HG03342 (cell line): ENCODE measurements around the gene GTF3C1.

Experiments used
- ATAC-seq: cut with Tn5 transposase; IDR thresholded peaks from one replicate; pipeline ENCODE4 v1.9.1; 2021; ENCODE audit warnings: mild to moderate bottlenecking, moderate library complexity; ENCODE audit not compliant: unreplicated experiment

GTF3C1 gene

DNA sequence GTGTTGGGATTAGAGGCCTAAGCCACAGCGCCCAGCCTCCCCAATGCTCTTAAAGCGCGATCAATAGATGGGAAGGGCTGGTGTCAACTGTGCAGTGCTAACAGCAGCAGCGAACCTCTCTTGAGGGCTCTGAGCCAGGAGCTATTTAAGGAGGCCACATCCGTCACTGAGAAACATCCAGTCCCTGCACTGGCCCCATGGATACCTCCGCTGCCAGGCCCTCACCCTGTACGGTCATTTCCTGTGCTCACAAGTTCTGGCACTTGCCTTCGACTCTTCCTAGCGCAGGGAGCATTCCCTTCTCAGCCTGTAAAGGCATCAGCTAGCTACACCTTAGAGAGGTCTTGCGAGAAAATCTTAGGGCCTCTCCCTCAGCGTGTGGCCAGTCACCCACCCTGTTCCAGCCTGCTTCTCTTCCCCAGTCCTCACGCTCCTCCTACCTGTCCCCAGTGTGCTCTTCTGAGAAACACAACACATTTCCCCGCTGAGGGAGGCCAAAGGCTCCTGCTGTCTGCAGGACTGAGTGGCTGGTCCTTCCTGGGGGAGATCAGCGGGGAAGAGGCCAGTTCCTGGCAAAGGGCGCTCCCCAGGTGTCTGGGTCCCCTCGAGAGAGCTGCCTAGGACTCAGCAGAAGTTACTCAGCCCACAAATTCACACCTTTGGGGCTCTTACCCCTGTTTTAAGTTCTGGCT, 28.6 kb downstream of the GTF3C1 start:
- ATAC-seq = no peak

DNA sequence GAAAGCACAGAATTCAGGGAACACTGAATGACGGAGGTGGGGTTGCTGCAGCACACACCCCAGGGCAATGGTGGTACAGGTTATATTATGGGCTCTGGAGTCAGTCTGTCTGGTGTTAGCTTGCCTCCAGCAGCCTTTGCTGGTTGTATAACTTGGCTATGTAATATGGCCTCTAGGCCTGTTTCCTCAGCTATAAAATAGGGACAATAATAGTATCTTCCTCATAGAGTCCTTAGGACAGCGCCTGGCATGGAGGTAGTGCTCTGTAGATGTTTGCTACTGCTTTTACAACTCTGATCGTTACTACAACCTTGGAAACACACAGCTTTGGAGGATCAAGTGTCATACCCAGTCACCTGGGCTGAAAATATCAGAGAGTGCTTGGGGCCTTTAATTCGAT, 31.5 kb downstream of the GTF3C1 start:
- ATAC-seq = no peak

DNA sequence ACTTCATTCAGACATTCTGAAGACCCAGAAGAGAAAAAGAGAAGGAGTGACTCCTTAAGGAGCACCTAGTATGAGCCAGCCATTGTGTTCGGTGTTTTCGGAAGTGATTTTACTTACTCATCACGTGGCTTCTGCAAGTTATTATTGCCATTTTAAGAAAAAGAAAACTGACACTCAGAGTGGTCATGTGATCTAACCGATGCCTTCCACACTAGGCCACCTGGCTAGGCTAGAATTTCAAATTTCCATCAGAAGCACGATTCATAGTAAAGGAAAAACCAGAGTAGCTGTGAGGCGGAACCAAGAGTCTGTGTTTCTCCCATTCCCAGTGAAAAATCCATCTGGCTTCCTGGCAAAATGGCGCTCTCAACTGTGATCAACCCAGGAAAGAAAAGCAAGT, 32.0 kb downstream of the GTF3C1 start:
- no peak for ATAC-seq

DNA sequence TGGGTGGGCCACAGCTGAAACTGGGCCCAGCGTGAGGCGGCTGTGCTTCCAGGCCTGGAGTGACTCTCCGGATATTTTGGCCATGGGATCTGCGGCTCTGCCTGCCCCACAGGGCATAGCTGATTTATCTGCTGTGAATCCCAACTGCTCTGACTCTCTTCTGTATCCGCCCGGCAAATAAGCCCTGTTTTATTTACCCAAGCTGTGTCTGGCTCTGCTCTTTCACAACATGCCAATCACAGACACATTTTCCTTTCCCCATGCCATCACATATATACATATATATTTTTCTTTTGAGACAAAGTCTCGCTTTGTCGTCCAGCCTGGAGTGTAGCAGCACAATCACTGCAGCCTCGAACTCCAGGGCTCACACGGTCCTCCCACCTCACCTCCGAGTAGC, 33.3 kb downstream of the GTF3C1 start:
- ATAC-seq = no peak

DNA sequence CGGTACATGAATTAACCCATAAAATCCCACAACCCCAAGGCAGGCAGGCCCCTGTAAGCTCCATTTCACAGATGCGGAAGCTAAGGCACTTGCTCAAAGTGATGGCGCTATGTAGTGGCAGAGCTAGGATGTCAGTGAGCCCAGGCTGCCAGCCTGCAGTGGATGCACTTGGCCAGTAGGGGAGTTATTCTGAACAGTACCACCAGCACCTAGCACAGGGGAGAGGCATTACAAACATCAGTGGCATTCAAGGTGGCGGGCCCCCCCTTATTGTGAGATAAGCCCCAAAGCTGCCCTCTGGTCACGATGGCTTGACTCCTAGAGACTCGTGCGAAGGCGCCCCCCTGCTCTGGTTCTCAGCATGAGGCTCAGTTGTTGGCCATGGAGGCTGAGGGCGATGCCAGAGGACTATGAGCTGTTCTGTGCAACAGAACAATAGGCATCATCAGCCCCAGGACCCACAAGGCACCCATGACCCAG, 33.8 kb downstream of the GTF3C1 start:
- no peak for ATAC-seq

DNA sequence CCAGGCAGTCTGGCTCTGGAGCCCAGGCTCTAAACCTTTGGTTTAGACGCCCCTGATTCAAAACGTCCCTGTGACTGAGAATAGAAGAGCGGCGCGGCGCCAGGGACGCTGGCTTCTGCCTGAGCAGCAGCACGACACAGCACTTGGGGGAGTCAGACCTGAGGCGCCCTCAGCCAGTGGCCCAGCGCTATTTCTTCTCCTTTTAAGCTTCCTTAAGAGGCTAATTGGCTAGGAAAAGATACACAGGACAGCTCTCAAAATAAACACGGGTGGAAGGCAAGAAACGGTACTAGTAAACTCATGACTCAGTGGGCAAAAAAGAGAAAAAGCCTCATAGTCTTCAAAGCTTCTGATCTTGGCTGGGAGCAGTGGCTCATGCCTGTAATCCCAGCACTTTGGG, 34.9 kb downstream of the GTF3C1 start:
- no peak for ATAC-seq

DNA sequence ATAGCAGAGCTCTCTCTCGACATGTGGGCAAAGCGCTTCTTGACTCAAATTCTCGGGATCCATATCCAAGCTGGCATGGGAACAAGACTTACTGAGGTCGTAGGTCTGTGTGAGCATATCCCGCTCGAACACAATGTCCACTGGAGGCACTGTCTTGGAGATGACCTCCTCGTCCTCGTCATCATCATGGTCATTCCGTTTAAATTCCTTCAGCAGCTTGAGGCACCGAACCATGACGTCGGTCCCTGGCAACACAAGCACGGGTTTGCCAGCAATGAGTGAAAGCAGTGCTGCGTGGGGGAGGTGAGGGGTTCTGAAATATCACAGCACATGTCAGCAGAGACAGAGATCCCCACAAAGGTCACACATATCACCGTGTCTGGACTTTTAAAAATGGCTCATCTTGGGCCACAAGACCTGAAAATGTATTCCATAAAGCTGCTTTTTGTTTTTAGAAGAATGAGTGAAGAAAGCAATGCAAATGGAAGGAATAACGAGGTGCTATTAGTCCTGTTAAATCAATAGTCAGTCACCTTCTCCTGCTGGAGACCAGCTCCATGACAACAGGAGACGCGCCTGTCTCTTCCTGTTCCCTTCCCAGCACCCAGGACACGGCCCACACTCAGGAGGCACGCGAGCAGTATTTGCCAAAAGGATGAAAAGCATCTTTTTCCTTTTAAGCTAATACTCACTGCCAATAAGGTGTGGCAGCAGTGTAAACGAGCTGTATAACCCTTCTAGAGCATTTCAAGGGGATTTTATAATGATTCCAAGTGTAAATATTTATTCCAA, 37.9 kb downstream of the GTF3C1 start:
- no peak for ATAC-seq

DNA sequence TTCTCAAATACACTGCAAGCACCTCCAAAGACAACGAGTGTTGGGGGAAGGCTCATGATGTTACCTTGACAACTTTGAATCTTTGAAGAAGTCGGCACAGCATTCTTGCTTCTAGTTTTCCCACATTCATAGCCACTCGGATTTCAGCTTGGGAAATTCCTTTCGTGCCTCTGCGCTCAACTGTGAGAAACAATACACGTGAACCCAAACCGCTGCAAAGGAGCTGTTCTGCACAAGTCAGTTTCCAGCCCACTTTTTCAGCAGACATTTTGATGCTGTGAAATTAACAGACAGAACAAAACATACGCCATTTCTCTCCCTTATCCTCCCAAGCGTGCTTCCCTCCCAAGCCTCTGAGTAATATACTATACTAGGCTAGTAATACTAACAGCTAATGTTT, 41.2 kb downstream of the GTF3C1 start:
- no peak for ATAC-seq

DNA sequence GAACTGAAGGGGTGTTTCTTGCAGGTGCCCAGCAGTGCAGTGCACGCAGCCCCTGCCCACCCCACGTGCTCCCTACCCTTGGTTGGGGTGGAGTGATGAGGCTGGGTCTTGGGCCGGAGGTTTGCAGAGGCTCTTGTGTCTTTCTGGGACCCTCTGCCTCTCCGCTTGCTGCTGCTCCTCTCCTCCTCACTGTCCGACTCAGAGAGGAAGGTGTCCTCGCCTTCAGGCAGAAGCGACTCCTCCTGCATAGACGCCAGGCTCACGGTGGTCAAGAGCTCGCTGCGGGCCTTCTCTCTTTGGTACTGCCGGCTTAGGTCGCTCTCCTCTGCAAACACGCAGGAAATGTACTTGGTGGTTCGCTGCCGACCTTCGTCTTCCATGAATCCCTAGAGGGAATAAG, 42.9 kb downstream of the GTF3C1 start:
- no peak for ATAC-seq

DNA sequence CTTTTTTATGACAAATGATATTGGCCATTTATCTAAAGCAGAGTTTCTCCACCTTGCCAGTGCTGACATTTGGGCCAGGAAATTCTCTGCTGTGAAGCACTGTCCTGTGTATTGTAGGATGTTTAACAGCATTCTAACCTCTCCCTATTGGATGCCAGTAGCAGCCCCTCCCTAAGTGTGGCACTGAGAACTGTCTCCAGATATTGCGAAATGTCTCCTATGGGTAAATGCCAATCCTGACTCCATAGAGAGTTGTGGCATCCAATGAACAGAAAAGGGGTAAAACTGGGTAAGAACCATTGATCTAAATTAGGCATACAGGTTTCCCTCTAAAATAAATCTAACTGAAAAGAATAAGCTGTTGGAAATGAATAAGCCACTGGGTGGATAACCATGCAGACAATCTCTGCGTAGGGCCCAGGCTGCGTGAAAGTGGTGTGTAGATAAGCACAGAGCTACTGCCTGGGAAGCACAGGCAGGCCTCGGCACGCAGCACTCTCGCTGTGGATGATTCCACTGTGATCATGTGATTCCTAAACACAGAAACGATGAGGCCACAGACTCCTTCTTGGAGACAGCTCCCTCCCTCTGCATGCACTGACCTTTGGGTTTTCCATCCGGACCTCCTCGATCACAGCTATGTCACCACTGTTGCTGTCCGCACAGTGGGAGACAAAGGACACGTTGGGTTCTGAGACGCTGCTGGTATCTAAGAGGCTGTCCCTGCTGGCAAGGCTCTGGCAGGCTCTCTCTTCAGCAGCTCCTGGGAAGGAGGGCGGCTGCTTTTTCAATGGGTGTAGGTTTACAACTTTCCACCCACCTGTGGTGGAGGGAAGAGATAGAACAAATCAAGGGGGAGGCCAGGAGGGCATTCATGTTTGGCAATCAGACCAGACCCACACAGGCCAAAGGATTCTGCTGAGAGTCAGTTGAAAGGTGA, 44.1 kb downstream of the GTF3C1 start:
- no peak for ATAC-seq

DNA sequence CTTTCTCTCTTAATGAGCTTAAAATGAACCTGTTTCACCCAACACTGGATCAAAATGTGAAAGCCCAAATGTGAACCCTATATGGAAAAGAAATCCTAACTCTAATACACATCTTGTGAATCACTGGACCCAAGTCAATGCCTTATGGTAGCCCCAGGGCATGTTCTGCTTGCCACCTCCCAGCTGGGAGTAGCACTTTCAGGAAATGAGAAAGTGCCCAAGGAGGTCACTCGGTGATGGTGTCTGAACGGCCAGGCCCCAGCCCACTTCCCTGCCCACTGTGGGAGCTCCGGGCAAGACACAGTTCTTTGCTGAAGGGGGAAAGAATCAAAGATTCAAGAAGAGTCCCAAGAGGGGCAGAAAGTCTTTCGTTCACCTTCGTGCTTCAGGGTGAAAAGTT, 46.1 kb downstream of the GTF3C1 start:
- ATAC-seq = no peak

DNA sequence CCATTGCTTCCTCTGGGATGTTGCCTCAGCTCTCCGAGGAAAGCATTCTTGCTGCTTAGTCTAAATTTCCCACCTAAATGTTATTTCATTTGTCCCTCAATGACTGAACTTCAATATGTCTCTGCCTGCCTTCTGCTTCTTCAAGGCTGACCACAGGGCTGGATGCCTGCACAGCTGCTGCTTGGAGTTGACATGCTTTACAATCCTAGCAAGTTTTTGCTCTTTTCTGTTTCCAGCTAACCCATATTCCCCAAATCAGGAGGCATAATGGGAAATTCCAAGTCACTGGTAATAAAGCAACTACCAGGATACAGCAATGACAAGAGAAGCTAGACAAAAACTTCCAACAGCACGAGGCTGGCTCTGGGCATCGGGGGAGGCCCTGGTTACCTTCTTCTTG, 48.9 kb downstream of the GTF3C1 start:
- ATAC-seq = no peak

DNA sequence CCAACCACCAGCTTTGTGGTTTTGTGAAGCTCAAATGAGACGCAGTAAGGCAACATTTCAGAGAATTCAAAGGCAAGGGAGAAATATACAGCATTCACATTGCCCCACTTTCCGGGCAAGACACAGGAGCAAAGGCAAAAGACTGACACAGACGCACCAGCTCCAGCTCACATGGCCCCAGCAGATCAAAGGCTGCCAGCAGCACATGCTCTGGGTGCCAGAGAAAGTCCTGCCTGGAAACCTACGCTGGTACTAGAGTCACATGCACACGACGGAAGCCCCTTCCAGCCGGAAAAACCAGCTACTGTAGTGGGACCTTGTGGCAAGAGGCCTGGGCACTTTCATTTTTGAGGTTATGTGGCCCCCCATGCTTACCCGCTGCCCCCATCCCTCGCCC, 50.1 kb downstream of the GTF3C1 start:
- no peak for ATAC-seq

DNA sequence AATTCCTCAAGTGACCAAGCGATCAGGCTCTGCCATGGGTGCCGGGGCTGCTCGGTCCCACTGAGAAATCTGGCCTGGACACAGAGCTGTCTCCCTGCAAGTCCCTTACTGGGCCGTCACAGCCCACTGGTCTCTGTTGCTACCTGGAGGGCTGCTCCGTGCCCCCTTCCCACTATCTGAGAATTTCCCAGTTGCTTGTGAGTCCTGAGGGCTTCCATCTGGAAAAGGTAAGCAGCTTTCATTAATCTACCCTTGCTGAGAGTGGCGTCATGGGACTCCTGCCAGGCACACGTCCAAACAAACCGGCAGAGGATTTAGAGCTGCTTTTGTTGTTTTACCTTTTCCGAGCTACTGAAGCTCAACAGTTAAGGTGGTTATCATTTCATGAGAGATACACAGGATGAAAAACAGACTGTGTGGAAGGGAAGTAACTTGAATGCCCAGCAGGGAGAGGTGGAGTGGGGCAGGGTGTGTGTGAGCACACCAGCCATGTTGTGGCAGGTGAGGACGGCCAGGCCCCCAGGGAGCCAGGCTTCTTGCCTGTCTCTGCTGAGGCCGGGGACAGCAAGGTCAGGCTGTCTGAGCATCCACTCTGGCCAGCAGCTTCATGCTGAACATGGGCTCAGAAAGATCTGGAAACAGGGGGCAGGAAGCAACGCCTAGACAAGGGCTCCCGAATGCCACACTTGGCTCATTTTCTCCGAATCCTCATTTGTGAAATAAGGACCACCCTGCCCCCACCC, 50.6 kb downstream of the GTF3C1 start:
- ATAC-seq = no peak

DNA sequence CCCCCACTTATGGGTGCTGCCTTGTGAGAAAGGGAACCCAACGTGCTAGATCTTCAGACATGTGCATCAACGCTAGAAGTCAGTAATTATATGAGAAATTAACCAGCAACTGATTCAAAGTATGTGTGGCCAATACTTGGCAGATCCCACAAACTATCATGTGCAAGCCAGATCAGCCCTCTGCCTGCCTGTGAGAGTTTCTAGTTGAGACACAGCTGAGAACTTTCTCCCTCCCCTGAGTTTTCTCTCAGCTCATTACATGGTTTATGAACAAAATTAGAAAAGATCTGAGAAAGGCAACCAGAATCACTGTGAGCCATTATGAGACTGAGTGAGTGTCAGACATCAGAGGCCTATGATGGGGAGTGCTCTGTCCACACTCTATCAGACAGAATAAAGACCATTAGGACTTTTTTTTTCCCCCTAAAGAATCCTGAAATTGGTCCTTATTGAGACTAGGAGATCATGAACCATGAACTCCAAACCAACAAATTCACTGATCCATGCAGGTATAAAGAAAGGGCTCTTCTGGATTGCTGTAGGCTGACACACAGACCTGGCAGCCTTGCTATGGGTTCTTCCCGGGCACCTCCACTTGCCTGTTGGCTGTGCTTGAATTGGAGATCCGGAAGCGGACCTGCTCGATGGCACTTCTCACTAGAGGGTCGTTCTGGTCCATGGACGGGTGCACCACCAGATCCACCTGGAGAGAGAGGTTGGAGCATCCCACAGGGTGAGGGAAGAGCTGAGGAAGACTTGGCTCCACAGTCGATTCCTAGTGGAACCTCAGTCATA, 51.5 kb downstream of the GTF3C1 start:
- no peak for ATAC-seq

DNA sequence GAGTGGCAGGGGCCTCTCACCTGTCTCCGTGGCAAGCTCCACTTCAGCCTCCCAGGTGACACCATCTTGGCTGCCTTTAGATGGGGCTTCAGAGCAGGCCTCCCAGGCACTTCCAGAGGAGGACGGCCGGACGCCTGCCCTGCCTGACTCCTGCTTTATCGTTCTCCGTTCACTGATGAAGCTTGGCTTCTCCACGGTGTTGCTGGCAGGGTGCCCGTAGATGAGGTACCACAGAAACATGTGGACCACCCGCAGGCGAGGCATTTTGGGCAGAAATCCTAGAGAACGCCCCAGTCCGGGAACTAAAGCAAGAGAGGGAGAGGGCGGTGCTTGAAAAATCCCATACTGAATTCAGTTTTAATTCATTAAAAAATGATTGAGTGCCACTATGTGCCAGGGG, 54.5 kb downstream of the GTF3C1 start:
- ATAC-seq = no peak

DNA sequence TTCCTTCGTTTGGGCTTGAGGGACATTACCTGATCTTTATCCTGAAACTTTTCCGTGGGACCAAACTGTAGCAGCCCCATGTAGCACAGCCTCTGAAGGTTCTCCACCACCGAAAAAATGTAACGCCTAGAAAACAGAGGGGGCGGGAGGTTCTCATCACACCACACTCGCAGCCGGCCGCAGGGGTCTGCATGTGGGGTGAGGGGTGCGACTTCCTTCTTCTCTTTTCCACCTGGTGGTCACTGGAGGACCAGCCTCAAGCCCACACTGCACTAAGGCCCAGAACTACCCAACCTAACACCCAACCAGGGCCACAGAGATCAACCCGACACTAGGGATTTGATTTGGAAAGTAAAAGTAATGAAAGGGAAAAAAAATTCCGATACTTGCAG, 57.1 kb downstream of the GTF3C1 start:
- no peak for ATAC-seq

DNA sequence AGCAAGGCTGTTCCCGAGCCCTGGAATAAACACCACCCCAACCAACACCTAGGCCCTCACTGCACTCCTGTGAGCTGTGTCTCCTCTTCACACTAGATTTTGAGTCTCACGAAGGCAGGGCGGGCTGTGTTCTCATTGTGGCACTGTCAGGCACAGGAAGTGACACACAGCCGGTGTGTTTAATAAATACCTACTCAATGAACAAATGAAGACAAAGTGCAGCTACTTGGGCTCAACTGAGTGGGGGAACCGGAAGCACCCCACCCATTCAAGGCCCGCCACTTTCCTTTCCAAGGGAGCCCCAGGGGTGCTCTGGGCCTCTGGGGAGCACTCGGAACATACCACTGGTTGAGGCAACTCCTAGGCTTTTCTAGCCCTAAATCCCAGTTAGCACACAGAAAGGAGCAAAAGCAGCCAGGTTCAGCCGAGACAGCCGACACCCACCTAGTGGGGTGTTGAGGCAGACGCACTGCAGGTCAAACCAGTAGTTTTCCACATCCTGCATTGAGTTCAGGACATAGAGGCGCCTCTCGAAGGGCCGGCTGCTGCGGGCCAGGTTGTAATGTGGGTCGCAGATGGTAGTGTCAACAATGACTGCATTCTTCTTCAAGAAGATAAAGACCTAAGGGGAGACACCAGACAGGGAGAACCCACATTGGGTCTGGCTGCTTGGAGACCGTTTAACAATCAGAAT, 57.7 kb downstream of the GTF3C1 start:
- ATAC-seq = no peak

DNA sequence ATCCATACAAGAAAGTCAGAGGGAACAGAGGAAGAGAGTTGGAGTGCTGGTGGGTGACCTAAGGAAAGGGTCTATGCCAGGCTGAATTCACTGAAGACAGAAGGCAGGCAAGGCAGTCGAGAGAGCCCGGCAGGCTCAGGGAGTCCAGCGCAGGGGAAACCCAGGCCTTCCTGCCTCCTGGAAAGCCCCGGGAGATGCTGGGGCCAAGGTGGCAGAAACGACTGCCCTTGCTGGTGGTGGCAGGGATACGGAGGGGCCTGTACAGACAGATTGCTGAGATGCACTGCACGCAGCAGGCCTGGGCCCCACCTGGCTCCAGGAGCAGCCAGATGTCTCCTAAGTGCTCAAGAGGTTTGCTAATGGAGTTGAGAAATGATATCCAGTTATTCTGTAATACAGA, 59.8 kb downstream of the GTF3C1 start:
- no peak for ATAC-seq
